ENCODE measurements around the gene ZNF622.

ZNF622 gene

GRCh38 chr5:16430349-16431089 is 35.1 kb downstream of the ZNF622 start:
- H3K4me2 ChIP-seq: no peak overlapping the region
- no peaks in the 10 kb centered on the region for H4K20me1 ChIP-seq (ENCODE audit: insufficient read depth)
- TF ChIP-seq, protein P1, sequence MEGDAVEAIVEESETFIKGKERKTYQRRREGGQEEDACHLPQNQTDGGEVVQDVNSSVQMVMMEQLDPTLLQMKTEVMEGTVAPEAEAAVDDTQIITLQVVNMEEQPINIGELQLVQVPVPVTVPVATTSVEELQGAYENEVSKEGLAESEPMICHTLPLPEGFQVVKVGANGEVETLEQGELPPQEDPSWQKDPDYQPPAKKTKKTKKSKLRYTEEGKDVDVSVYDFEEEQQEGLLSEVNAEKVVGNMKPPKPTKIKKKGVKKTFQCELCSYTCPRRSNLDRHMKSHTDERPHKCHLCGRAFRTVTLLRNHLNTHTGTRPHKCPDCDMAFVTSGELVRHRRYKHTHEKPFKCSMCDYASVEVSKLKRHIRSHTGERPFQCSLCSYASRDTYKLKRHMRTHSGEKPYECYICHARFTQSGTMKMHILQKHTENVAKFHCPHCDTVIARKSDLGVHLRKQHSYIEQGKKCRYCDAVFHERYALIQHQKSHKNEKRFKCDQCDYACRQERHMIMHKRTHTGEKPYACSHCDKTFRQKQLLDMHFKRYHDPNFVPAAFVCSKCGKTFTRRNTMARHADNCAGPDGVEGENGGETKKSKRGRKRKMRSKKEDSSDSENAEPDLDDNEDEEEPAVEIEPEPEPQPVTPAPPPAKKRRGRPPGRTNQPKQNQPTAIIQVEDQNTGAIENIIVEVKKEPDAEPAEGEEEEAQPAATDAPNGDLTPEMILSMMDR (conservative IDR thresholded peaks at IDR 0.05; ENCODE audit: low read depth, low read length): no peak
- H3K79me2 ChIP-seq (ENCODE audit: insufficient read depth, low read depth): no peaks in the 10 kb centered on the region
- H3K27me3 ChIP-seq (ENCODE audit: insufficient read depth, low read depth): no peaks in the 10 kb centered on the region
- H3K4me1 ChIP-seq (ENCODE audit: low read depth, poor library complexity, severe bottlenecking): no peaks in the 10 kb centered on the region
- no peaks in the 10 kb centered on the region for H3K36me3 ChIP-seq (ENCODE audit: insufficient read depth)
- H3K9ac ChIP-seq: no peak overlapping the region
- no peak overlapping the region for H3K27ac ChIP-seq
- no peak overlapping the region for H3K4me3 ChIP-seq (IDR thresholded peaks at IDR 0.05; ENCODE audit: insufficient read depth, low read depth, low read length)
- no peak overlapping the region for H2AFZ ChIP-seq (ENCODE audit: low read depth)

- Histone ChIP-seq H3K4me3 (IDR thresholded peaks at IDR 0.05; ENCODE audit: insufficient read depth, low read depth, low read length) (no peak overlapping the region), H3K36me3 (ENCODE audit: insufficient read depth) (no peaks in the 10 kb centered on the region), H3K4me2 (no peak overlapping the region), H3K4me1 (ENCODE audit: low read depth, poor library complexity, severe bottlenecking) (no peaks in the 10 kb centered on the region), H4K20me1 (ENCODE audit: insufficient read depth) (no peaks in the 10 kb centered on the region), H3K27me3 (ENCODE audit: insufficient read depth, low read depth) (no peaks in the 10 kb centered on the region), H3K9ac (no peak overlapping the region), H2AFZ (ENCODE audit: low read depth) (no peak overlapping the region), H3K79me2 (ENCODE audit: insufficient read depth, low read depth) (no peaks in the 10 kb centered on the region), H3K27ac (no peak overlapping the region)
- TF ChIP-seq, protein P1 (conservative IDR thresholded peaks at IDR 0.05; ENCODE audit: low read depth, low read length): no peak
Measured at GRCh38 chr5:16428359-16428758, 37.2 kb downstream of the ZNF622 start.

DNA sequence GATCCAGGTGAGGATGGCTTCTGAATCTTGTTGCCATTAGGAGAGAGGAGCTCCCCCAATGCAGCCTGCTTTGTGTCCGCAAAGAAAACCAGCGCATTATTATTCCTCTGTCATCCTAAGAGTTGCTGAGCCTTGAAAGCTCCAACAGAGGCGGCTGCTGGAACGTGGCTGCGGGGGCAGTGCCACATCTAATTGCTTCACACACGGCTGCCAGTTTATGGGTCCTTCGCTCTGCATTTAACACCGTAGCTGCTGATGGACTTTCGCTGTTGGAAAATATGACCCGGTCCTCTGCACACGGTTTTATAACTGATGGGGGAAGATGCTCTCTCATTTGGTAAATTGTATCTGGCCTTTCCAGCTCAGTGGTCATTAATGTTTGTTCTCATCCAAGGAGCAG is 38.0 kb downstream of the ZNF622 start:
- Histone ChIP-seq H2AFZ (ENCODE audit: low read depth) (no peak overlapping the region), H3K9ac (no peak overlapping the region), H3K36me3 (ENCODE audit: insufficient read depth) (no peaks in the 10 kb centered on the region), H3K4me1 (ENCODE audit: low read depth, poor library complexity, severe bottlenecking) (no peaks in the 10 kb centered on the region), H4K20me1 (ENCODE audit: insufficient read depth) (no peaks in the 10 kb centered on the region), H3K27ac (no peak overlapping the region), H3K4me2 (no peak overlapping the region), H3K27me3 (ENCODE audit: insufficient read depth, low read depth) (no peaks in the 10 kb centered on the region), H3K79me2 (ENCODE audit: insufficient read depth, low read depth) (no peaks in the 10 kb centered on the region), H3K4me3 (IDR thresholded peaks at IDR 0.05; ENCODE audit: insufficient read depth, low read depth, low read length) (no peak overlapping the region)
- TF ChIP-seq, protein P1 (conservative IDR thresholded peaks at IDR 0.05; ENCODE audit: low read depth, low read length): no peak

DNA sequence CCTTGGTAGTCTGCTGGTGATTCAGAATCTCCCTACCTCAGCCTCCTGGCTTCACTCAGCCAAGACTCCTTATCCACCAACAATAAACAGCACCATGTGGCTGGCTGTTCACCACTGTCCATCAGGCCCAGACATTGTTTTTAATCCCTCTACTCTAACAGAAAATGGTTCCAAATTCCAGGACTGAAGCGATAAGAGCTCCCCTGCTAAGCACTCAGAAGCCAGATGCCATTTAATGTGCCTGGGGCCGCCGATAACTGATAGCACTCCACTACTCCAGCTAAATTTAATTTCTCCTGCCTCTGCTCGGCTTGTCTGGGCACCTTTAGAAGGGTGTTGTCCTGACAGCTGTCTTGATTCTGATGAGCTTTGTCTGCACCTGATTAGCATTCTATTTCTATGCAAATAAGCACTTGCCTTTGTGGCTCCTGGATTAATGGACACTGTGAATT is 47.1 kb downstream of the ZNF622 start:
- no peak overlapping the region for H3K4me3 ChIP-seq (IDR thresholded peaks at IDR 0.05; ENCODE audit: insufficient read depth, low read depth, low read length)
- H2AFZ ChIP-seq (ENCODE audit: low read depth): no peak overlapping the region
- H3K4me1 ChIP-seq (ENCODE audit: low read depth, poor library complexity, severe bottlenecking): no peaks in the 10 kb centered on the region
- H3K4me2 ChIP-seq: no peak overlapping the region
- H3K9ac ChIP-seq: no peak overlapping the region
- H3K27me3 ChIP-seq (ENCODE audit: insufficient read depth, low read depth): no peaks in the 10 kb centered on the region
- TF ChIP-seq, protein P1 (conservative IDR thresholded peaks at IDR 0.05; ENCODE audit: low read depth, low read length): no peak
- no peaks in the 10 kb centered on the region for H4K20me1 ChIP-seq (ENCODE audit: insufficient read depth)
- no peaks in the 10 kb centered on the region for H3K79me2 ChIP-seq (ENCODE audit: insufficient read depth, low read depth)
- no peak overlapping the region for H3K27ac ChIP-seq
- no peaks in the 10 kb centered on the region for H3K36me3 ChIP-seq (ENCODE audit: insufficient read depth)
